ENCODE data around the gene TNKS2.
A peak's percentile ranks its signal among the peaks of the same experiment; 100 is the strongest.
"Not testable (repeated sequence)": the region's sequence is repeated elsewhere in the genome, so short reads cannot be mapped to it uniquely, and the experiment has no call there.

Gene TNKS2

GRCh38 chr10:91797048-91797690 is 1.1 kb upstream of the TNKS2 start:
- no peak for DNase-seq

GRCh38 chr10:91798649-91799611 is 704 bp downstream of the TNKS2 start:
- DNase-seq = peak; percentile 70

- DNase-seq = no peak
Observed at GRCh38 chr10:91799612-91799975, 1.4 kb downstream of the TNKS2 start.

DNA sequence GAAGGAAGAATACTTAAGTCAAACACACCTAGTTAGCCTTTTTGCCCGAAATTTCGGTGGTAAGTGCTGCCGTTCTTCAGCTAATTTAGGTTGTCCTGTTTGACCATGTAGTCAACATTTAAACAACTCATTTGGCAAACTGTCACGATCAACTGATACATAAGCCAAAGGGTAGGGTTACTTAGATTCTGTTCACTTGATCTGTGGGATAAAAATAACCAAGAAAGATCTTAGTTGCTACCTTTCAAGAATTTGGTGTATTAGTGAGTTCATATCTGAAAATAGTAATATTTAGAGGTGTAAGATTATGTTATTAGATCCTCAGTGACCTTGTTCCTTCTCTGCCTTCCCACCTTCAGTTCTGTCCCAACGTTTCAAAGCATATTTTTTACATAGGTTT is 2.0 kb downstream of the TNKS2 start:
- no peak for DNase-seq

GRCh38 chr10:91800756-91801155 is 2.5 kb downstream of the TNKS2 start:
- no peak for DNase-seq

- no peak for DNase-seq
Observed at GRCh38 chr10:91803386-91804125, 5.3 kb downstream of the TNKS2 start.

GRCh38 chr10:91804126-91804510 is 5.9 kb downstream of the TNKS2 start:
- no peak for DNase-seq

DNA sequence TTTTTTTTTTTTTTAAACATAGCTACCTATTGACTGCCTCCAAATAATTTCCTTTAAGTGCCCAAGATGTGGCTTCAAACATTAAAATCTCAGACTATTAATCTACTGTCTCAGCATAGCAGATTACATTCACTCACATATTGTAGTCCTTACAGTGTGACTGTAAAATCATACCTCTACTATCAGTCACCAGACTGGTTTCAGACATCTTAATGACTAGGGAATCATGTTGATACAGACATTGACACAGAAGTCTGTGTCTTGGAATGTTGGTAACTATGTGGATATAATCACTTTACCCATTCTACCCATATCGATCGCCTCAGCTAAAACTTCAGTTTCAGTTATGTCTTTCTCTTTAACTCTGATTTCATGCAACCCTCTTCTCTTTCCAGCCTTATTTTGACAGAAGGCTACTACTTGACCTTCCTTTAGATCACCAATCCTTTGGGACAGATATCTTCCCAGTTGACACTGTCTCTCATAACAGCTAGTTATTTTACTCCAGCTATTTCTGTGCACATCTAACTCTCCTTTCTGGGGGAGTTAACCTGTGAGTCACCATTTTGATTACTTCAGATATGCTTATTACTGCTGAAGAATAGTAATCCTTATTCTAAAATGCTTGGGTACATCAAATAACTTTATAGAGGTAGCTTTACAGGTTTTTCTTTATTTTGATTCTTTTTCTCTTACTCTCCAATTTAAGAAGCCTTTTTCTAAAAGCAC is 7.0 kb downstream of the TNKS2 start:
- DNase-seq = no peak

DNA sequence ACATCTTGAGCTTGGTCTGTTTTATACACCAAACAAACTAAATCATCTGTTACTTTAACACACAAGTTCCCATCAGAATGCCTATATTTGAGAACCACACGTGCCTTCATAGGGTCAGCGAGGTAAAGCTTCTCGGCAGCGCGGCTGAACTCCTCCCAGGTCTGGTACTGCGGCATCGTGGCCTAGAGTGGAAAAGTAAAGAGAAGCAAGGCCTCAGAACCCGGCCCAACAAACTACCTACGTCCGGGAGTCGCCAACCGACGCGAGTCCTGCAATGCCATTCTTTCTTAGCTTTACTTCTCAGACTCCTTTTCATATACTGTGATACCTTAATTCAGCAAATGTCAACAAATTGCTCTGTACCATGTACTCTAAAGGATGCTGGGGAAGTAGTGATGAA is 9.0 kb downstream of the TNKS2 start:
- DNase-seq = not testable (repeated sequence)

- DNase-seq = no peak
Observed at GRCh38 chr10:91813251-91813650, 15.0 kb downstream of the TNKS2 start.

- no peak for DNase-seq
Observed at GRCh38 chr10:91816981-91817380, 18.8 kb downstream of the TNKS2 start.

GRCh38 chr10:91820144-91820543 is 21.9 kb downstream of the TNKS2 start:
- no peak for DNase-seq

DNA sequence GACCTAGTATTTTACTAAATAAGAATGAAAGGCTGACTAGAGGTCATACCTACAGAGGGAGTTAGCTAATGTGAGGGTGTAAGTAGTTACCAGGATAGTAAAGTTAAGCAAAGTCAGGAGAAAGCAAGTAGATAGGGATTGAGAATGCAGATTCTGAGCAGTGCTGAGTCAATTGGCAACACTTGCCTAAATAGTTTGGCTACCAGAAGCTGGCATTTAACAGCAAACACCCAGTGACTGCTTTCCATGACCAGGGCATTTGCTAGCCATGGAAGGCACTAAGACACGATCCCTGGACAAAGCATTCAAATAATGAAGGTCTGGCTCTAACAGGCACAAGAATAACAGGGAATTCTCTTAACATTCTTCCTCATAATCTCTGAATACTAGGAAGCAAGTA is 25.9 kb downstream of the TNKS2 start:
- DNase-seq = no peak

GRCh38 chr10:91829268-91829667 is 31.0 kb downstream of the TNKS2 start:
- DNase-seq = no peak

DNA sequence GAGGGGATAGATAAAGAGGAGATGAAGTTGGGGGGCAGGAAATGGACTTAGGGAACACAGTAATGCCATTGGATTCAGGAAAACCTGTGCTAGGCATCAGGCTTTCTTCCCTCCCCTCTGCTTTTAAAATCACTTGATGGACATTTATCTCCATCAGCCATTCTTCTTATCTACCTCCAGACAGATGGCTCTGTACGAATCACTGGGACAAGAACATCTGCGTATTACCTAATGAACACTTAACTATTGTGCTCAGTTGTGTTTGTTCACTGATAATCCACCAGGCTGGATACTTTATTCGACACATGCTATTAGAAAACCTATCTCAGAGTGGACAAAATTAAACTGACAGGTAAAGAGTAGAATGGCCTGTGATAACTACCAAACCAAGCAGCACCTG is 40.0 kb downstream of the TNKS2 start:
- DNase-seq = no peak

- DNase-seq = no peak
Observed at GRCh38 chr10:91843083-91843482, 44.9 kb downstream of the TNKS2 start.

DNA sequence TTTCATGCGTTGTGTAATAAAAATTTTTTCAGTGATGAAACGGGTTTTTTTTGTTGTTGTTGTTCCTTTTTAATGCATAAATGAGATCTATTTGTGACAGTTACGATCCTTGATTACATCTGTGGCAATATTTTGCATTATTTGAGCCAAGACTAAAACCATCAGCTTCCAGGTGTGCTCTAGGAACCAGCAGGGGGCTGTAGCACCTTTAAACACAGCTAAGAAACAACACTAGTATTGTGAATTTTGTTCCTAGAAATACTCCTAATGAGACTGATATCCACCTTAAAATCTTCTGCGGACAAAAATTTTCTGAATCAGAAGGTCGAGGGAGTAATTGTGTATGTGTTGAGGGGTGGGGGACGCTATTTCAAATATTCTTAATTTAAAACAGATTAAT is 58.4 kb downstream of the TNKS2 start:
- no peak for DNase-seq

DNA sequence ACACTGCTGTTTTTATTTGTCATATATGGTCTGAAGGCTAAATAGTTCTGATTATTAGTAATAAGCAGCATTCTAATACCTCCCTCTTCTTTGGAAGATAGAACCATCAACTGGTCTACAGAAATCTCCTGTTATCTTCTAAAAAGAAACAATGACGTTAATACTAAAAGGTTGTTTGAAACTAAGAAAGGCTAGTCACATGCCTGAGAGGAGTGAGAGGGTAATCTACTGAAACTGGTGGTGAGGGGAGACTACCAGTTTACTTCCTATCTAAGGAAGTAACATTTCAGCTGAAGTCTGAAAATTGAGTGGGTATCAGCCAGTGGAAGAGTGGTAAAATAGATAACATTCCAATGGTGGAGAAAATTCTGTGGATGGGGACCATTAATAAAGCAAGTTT is 62.7 kb downstream of the TNKS2 start:
- no peak for DNase-seq

DNA sequence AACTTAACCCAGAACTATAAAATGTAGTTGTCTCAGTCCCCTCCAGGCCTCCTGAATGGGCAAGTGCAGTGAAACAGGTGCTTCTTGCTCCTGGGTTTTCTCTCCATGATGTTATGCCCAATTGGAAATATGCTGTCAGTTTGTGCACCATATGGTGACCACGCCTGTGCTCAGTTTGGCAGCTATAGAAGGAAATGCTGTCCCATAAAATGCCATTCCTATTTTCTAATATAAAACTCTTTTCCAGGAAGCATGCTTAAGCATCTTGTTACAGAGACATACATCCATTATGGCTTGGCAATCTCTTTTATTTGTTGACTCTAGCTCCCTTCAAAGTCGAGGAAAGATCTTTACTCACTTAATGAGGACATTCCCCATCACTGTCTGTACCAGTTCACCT is 65.9 kb downstream of the TNKS2 start:
- no peak for DNase-seq

GRCh38 chr10:91864744-91865143 is 66.5 kb downstream of the TNKS2 start:
- no peak for DNase-seq

- DNase-seq = no peak
Observed at GRCh38 chr10:91865562-91866081, 67.4 kb downstream of the TNKS2 start.

DNA sequence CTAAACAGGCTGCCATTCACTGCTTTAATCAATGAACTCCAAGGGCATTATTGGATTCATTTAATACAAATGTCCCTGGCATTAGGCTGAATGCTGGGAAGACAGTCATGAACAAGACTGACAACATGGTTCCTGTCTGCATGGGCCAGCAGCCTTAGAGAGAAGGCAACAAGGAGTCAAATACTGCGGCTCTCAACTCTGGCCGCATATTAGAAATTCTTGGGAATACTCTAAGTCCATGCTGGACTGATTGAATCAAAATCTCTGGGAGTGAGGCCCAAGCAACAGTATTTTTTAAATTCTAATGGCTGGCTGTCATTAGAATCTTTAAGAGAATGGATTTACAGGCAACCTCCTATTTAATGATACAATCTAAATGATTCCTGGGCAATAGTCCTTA is 76.9 kb downstream of the TNKS2 start:
- no peak for DNase-seq

GRCh38 chr10:91875779-91876178 is 77.6 kb downstream of the TNKS2 start:
- no peak for DNase-seq

Data from islet precursor cell (in vitro differentiated cells).